ENCODE data around the gene MS4A10.

The MS4A10 gene

GRCh38 chr11:60766547-60766946 lies 18.6 kb upstream of the MS4A10 start:
- no peak for DNase-seq

- no peak for DNase-seq
These were observed 17.7 kb upstream of the MS4A10 start for GRCh38 chr11:60767388-60767811.

GRCh38 chr11:60768202-60768601 lies 16.9 kb upstream of the MS4A10 start:
- DNase-seq = no peak

- DNase-seq = no peak
These were observed 15.9 kb upstream of the MS4A10 start for GRCh38 chr11:60769273-60769672.

GRCh38 chr11:60769811-60770210 lies 15.3 kb upstream of the MS4A10 start:
- no peak for DNase-seq

- DNase-seq = no peak
These were observed 14.0 kb upstream of the MS4A10 start for GRCh38 chr11:60771146-60771545.

- no peak for DNase-seq
These were observed 13.1 kb upstream of the MS4A10 start for GRCh38 chr11:60771879-60772525.

GRCh38 chr11:60772666-60773065 lies 12.5 kb upstream of the MS4A10 start:
- DNase-seq = no peak

GRCh38 chr11:60774726-60775125 lies 10.4 kb upstream of the MS4A10 start:
- no peak for DNase-seq

- peak; percentile 81 for DNase-seq
These were observed 9.6 kb upstream of the MS4A10 start for GRCh38 chr11:60775420-60775961.

GRCh38 chr11:60776167-60776566 lies 9.0 kb upstream of the MS4A10 start:
- DNase-seq = no peak

- no peak for DNase-seq
These were observed 8.0 kb upstream of the MS4A10 start for GRCh38 chr11:60777106-60777505.

- no peak for DNase-seq
These were observed 7.6 kb upstream of the MS4A10 start for GRCh38 chr11:60777572-60777971.

GRCh38 chr11:60780065-60780464 lies 5.1 kb upstream of the MS4A10 start:
- DNase-seq = no peak

GRCh38 chr11:60780774-60781173 lies 4.4 kb upstream of the MS4A10 start:
- DNase-seq = no peak

GRCh38 chr11:60781286-60781980 lies 3.7 kb upstream of the MS4A10 start:
- DNase-seq = no peak

- DNase-seq = no peak
These were observed 3.2 kb upstream of the MS4A10 start for GRCh38 chr11:60781981-60782316.

- DNase-seq = no peak
These were observed 2.6 kb upstream of the MS4A10 start for GRCh38 chr11:60782393-60783140.

- no peak for DNase-seq
These were observed 2.0 kb upstream of the MS4A10 start for GRCh38 chr11:60783141-60783484.

GRCh38 chr11:60783911-60784310 lies 1.2 kb upstream of the MS4A10 start:
- no peak for DNase-seq

GRCh38 chr11:60785806-60786361 lies 751 bp downstream of the MS4A10 start:
- DNase-seq = no peak

- no peak for DNase-seq
These were observed 1.9 kb downstream of the MS4A10 start for GRCh38 chr11:60786811-60787567.
